Panc1 (cell line): ENCODE measurements around the gene CCDC85C. TPM values are rescaled to one million over a fixed set of nuclear protein-coding genes. Genes with fewer than 3 reads are reported as not detected.

Source experiments
- ATAC-seq: fragments of 200-7000 bp; cut with Tn5 transposase; 2 replicates; pipeline ENCODE4 v1.9.1; 2020; ENCODE audit warnings: mild to moderate bottlenecking, moderate library complexity
- BruUV-seq: library from RNA; stranded (reverse); fragments of 400-500 nt; replicated peaks from 2 replicates; lab custom pipeline; 2021; lab: Mats Ljungman, UMichigan
- CTCF ChIA-PET: fragments of 300-600 bp; sonication (Branson Sonifier 250); formaldehyde crosslinking; loops from one replicate; lab custom pipeline; 2022; ENCODE audit warnings: antibody characterized with exemption; lab: Charles Lee
- POLR2A ChIA-PET: fragments of 300-600 bp; sonication (Branson Sonifier 250); formaldehyde crosslinking; loops from one replicate; lab custom pipeline; 2022; ENCODE audit warnings: antibody characterized with exemption; lab: Charles Lee
- DNase-seq: peaks from one replicate; pipeline ENCODE4 v3.0.0-alpha.2; 2010; ENCODE audit warnings: low read depth, low spot score
- H3K27ac ChIP-seq: 2 replicates; pipeline ENCODE4 v1.5.1; 2011; ENCODE audit warnings: mild to moderate bottlenecking, low read length, inconsistent platforms
- H3K27me3 ChIP-seq: fragments of 200-500 bp; sonication (Bioruptor generic); 2 replicates; pipeline ENCODE4 v1.6.0; 2014; ENCODE audit warnings: low read length, inconsistent platforms; ENCODE audit not compliant: control insufficient read depth, insufficient read depth
- H3K36me3 ChIP-seq: fragments of 200-500 bp; sonication (Bioruptor generic); 2 replicates; pipeline ENCODE4 v1.5.1; 2014; ENCODE audit warnings: inconsistent platforms, mild to moderate bottlenecking, low read length, moderate library complexity; ENCODE audit not compliant: control insufficient read depth, insufficient read depth
- H3K4me1 ChIP-seq: 2 replicates; pipeline ENCODE4 v1.5.1; 2011; ENCODE audit warnings: inconsistent platforms, mild to moderate bottlenecking, low read length, moderate library complexity; ENCODE audit not compliant: control insufficient read depth, insufficient read depth
- H3K4me3 ChIP-seq, 2 experiments: 2 replicates each; pipeline ENCODE4 v1.5.1; 2011 to 2012; ENCODE audit warnings: low read depth in 2 of 2, low read length in 2 of 2, mild to moderate bottlenecking in 2 of 2, inconsistent platforms in 1 of 2, moderate library complexity in 1 of 2
- H3K9me3 ChIP-seq: fragments of 200-500 bp; sonication (Bioruptor generic); 2 replicates; pipeline ENCODE4 v1.5.1; 2014; ENCODE audit warnings: low read depth, mild to moderate bottlenecking, inconsistent platforms, low read length, moderate library complexity; ENCODE audit not compliant: control insufficient read depth, insufficient read depth
- POLR2AphosphoS5 ChIP-seq: IDR thresholded peaks from 2 replicates; pipeline ENCODE4 v1.6.1; 2012; ENCODE audit warnings: mild to moderate bottlenecking, low read depth, low read length, moderate library complexity
- REST ChIP-seq, 2 experiments: IDR thresholded peaks; 2 replicates each; pipeline ENCODE4 v1.6.1; 2011 to 2012; ENCODE audit warnings: low read depth in 2 of 2, control low read depth in 1 of 2, low read length in 1 of 2, mild to moderate bottlenecking in 1 of 2, moderate library complexity in 1 of 2; ENCODE audit not compliant: insufficient read depth in 1 of 2
- SIN3A ChIP-seq: IDR thresholded peaks from 2 replicates; pipeline ENCODE4 v1.6.1; 2012; ENCODE audit warnings: low read depth, mild to moderate bottlenecking, low read length, moderate library complexity, borderline replicate concordance; ENCODE audit not compliant: insufficient read depth
- TCF7L2 ChIP-seq: IDR thresholded peaks from 2 replicates; pipeline ENCODE4 v1.6.1; 2011; ENCODE audit warnings: mild to moderate bottlenecking, low read depth, low read length, inconsistent platforms
- in situ Hi-C: cut with HindIII; loops from 2 replicates; pipeline ENCODE4 v1.10.0; 2016; ENCODE audit warnings: low sequenced_read_pairs, low pct_unique_long_range_greater_than_20kb
- intact Hi-C: fragments of 100-400 bp; cut with micrococcal nuclease; formaldehyde crosslinking; loops from one replicate; pipeline ENCODE4 v1.10.0; 2022; ENCODE audit not compliant: unreplicated experiment
- total RNA-seq: library from RNA; stranded (reverse); gene quantifications from one replicate; pipeline ENCODE4 v1.2.1, GENCODE V29; 2021; ENCODE audit not compliant: unreplicated experiment
- TF ChIP-seq, protein P1 (sequence below): fragments of 450-650 bp; IDR thresholded peaks from 2 replicates; pipeline ENCODE4 v1.5.1; 2017; ENCODE audit warnings: mild to moderate bottlenecking

The CCDC85C gene
- total RNA-seq, 1 experiment from 2014 or later, result 96.6 TPM

DNA sequence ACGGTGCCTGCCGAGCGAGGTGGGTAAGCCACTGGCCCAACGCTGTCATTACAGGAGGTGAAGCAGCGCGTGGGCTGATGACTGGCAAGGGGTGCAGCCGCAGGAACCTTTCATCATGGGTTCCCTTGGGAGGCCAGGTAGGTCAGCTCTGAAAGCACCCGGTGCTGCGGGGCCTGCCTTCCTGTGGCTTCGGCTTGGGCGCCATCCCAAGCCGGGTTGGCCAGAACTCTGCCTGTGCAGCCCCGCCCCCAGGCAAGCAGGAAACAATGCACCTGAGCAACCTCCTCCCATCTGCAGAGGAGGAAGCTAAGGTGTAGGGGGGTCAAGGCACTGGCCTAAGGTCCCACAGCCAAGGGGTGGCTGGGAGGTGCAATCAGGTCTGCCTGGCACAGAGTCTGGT is 21.0 kb upstream of the CCDC85C start:
- no peak for DNase-seq
- Histone ChIP-seq H3K36me3 (no peaks in the 10 kb centered on the region), H3K9me3 (no peaks in the 10 kb centered on the region), H3K4me3 (no peak overlapping the region), H3K27ac (no peak overlapping the region), H3K27me3 (no peaks in the 10 kb centered on the region), H3K4me1 (peaks cover 5% of the 10 kb centered on the region)
- ChIA-PET POLR2A (interaction anchor here (0.7 kb wide), 1 partner anchor 55 kb away, joined by 7 read pairs; no protein-coding TSS in a partner anchor), CTCF (no interaction called here)
- intact Hi-C loops (no loop called here), in situ Hi-C loops (no loop called here)
- no peak for ATAC-seq
- TF ChIP-seq POLR2AphosphoS5 (no peak), REST (IDR thresholded peaks at IDR 0.05; ENCODE audit: insufficient read depth in 1 of 2, low read depth in 2 of 2, low read length in 1 of 2) (no peak)
- TF ChIP-seq, protein P1, sequence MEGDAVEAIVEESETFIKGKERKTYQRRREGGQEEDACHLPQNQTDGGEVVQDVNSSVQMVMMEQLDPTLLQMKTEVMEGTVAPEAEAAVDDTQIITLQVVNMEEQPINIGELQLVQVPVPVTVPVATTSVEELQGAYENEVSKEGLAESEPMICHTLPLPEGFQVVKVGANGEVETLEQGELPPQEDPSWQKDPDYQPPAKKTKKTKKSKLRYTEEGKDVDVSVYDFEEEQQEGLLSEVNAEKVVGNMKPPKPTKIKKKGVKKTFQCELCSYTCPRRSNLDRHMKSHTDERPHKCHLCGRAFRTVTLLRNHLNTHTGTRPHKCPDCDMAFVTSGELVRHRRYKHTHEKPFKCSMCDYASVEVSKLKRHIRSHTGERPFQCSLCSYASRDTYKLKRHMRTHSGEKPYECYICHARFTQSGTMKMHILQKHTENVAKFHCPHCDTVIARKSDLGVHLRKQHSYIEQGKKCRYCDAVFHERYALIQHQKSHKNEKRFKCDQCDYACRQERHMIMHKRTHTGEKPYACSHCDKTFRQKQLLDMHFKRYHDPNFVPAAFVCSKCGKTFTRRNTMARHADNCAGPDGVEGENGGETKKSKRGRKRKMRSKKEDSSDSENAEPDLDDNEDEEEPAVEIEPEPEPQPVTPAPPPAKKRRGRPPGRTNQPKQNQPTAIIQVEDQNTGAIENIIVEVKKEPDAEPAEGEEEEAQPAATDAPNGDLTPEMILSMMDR, result no peak
- BruUV-seq, result no TSS peak

DNA sequence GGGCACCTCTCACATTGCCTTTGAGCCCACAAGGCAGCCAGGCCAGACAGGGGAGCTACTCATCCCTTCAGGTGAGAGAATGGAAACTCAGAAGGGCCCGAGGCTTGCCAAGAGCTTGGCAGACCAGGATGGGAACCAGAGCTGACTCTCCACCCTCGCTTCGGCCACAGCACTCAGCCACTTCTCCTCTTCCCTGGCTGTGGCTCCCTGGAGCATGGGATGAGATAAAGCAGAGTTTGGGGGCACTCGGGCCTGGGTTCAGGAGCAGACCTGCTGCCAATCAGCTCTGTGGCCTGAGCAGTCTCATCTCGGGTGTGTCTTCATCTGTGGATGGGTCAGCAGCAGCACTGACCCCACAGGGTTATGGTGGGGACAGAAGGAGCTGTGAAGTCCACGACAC is 20.0 kb upstream of the CCDC85C start:
- Histone ChIP-seq H3K27ac (no peak overlapping the region), H3K27me3 (no peaks in the 10 kb centered on the region), H3K4me3 (no peak overlapping the region), H3K9me3 (no peaks in the 10 kb centered on the region), H3K36me3 (no peaks in the 10 kb centered on the region), H3K4me1 (peaks cover 5% of the 10 kb centered on the region)
- no TSS peak for BruUV-seq
- in situ Hi-C loops, result no loop called here
- ChIA-PET CTCF (interaction anchor here (0.7 kb wide), 1 partner anchor 10 kb away, joined by 3 read pairs; no protein-coding TSS in a partner anchor), POLR2A (interaction anchor here (0.5 kb wide), 1 partner anchor 233 kb away, joined by 3 read pairs; no protein-coding TSS in a partner anchor)
- no peak for ATAC-seq
- TF ChIP-seq TCF7L2 (no peak), POLR2AphosphoS5 (no peak), SIN3A (no peak), REST (IDR thresholded peaks at IDR 0.05; ENCODE audit: insufficient read depth in 1 of 2, low read depth in 2 of 2, low read length in 1 of 2) (no peak)
- TF ChIP-seq, protein P1, result no peak
- DNase-seq, result no peak
- intact Hi-C loops, result no loop called here
